GM20000 (cell line): ENCODE data around the gene GAREM1.
"Not testable (repeated sequence)": the region's sequence is repeated elsewhere in the genome, so short reads cannot be mapped to it uniquely, and the experiment has no call there.

Source experiments
- DNase-seq: peaks from one replicate; pipeline ENCODE4 v3.0.0; 2012; ENCODE audit warnings: low spot score
- CTCF ChIP-seq: IDR thresholded peaks from 2 replicates; pipeline ENCODE4 v1.5.1; 2012; ENCODE audit warnings: mild to moderate bottlenecking, control low read depth; ENCODE audit errors: extremely low read depth, missing control alignments

The GAREM1 gene

GRCh38 chr18:32249147-32249929 lies 221.3 kb downstream of the GAREM1 start:
- TF ChIP-seq CTCF: no peak
- no peak for DNase-seq

- DNase-seq: no peak
Measured at GRCh38 chr18:32244881-32245280, 225.8 kb downstream of the GAREM1 start.

GRCh38 chr18:32243358-32243757 lies 227.3 kb downstream of the GAREM1 start:
- TF ChIP-seq CTCF: no peak
- no peak for DNase-seq

More at GRCh38 chr18:32244881-32245280, 225.8 kb downstream of the GAREM1 start:
- TF ChIP-seq CTCF: no peak

- DNase-seq: no peak
- no peak for TF ChIP-seq CTCF
Measured at GRCh38 chr18:32242395-32242794, 228.3 kb downstream of the GAREM1 start.

GRCh38 chr18:32238635-32239268 lies 231.9 kb downstream of the GAREM1 start:
- DNase-seq: no peak

GRCh38 chr18:32237049-32237448 lies 233.6 kb downstream of the GAREM1 start:
- DNase-seq: no peak
- TF ChIP-seq CTCF: no peak

More at GRCh38 chr18:32238635-32239268, 231.9 kb downstream of the GAREM1 start:
- no peak for TF ChIP-seq CTCF

- DNase-seq: not testable (repeated sequence)
Measured at GRCh38 chr18:32233348-32233747, 237.3 kb downstream of the GAREM1 start.

- no peak for DNase-seq
- no peak for TF ChIP-seq CTCF
Measured at GRCh38 chr18:32219431-32220018, 251.2 kb downstream of the GAREM1 start.
